GM23338 (cell line): ENCODE results near the gene C4orf36. TPM values are rescaled to one million over a fixed set of nuclear protein-coding genes. Genes with fewer than 3 reads are reported as not detected.

Source experiments
- ATAC-seq: fragments of 200-7000 bp; cut with Tn5 transposase; 3 replicates; pipeline ENCODE4 v1.9.1; 2020
- DNase-seq: peaks from one replicate; pipeline ENCODE4 v3.0.0-alpha.2; 2015; ENCODE audit warnings: low spot score
- H2AFZ ChIP-seq: fragments of 200-600 bp; sonication (generic); 2 replicates; pipeline ENCODE4 v1.8.0; 2016; ENCODE audit warnings: antibody characterized with exemption, mild to moderate bottlenecking, moderate library complexity
- H3F3A ChIP-seq: fragments of 200-600 bp; sonication (generic); replicated peaks from 2 replicates; pipeline ENCODE4 v1.8.0; 2017; ENCODE audit warnings: antibody characterized with exemption, mixed run types, low read depth
- H3K27ac ChIP-seq: fragments of 200-600 bp; sonication (generic); 2 replicates; pipeline ENCODE4 v1.6.1; 2016; ENCODE audit warnings: low read depth
- H3K27me3 ChIP-seq: fragments of 200-600 bp; sonication (generic); 2 replicates; pipeline ENCODE4 v1.8.0; 2016; ENCODE audit warnings: mild to moderate bottlenecking, mixed run types, moderate library complexity; ENCODE audit not compliant: insufficient read depth
- H3K36me3 ChIP-seq: fragments of 200-600 bp; sonication (generic); 2 replicates; pipeline ENCODE4 v1.8.0; 2016; ENCODE audit warnings: mild to moderate bottlenecking; ENCODE audit not compliant: insufficient read depth
- H3K4me1 ChIP-seq: fragments of 200-600 bp; sonication (generic); 2 replicates; pipeline ENCODE4 v1.8.0; 2016; ENCODE audit warnings: mild to moderate bottlenecking, moderate library complexity; ENCODE audit not compliant: insufficient read depth
- H3K4me2 ChIP-seq: fragments of 200-600 bp; sonication (generic); 2 replicates; pipeline ENCODE4 v1.7.1; 2017; ENCODE audit warnings: mixed run types
- H3K4me3 ChIP-seq: fragments of 200-600 bp; sonication (generic); 2 replicates; pipeline ENCODE4 v1.6.1; 2016; ENCODE audit warnings: mixed run types
- H3K79me2 ChIP-seq: fragments of 200-600 bp; sonication (generic); replicated peaks from 2 replicates; pipeline ENCODE4 v1.8.0; 2017; ENCODE audit warnings: mild to moderate bottlenecking; ENCODE audit not compliant: insufficient read depth
- H3K9me2 ChIP-seq: fragments of 200-600 bp; sonication (generic); 2 replicates; pipeline ENCODE4 v1.8.0; 2017; ENCODE audit not compliant: insufficient read depth
- H4K20me1 ChIP-seq: fragments of 200-600 bp; sonication (generic); replicated peaks from 2 replicates; pipeline ENCODE4 v1.8.0; 2017; ENCODE audit warnings: mild to moderate bottlenecking; ENCODE audit not compliant: insufficient read depth
- H3K27ac Mint-ChIP-seq: 2 replicates; pipeline ENCODE4 v1.8.0; 2020; ENCODE audit warnings: inconsistent platforms, mild to moderate bottlenecking, moderate library complexity, mixed read lengths
- H3K27me3 Mint-ChIP-seq: 3 replicates; pipeline ENCODE4 v1.8.0; 2022; ENCODE audit warnings: low read depth, mild to moderate bottlenecking, moderate library complexity, mixed read lengths, inconsistent platforms; ENCODE audit not compliant: insufficient read depth, poor library complexity
- H3K36me3 Mint-ChIP-seq: 3 replicates; pipeline ENCODE4 v1.8.0; 2021; ENCODE audit warnings: low read depth, mild to moderate bottlenecking, inconsistent platforms, moderate library complexity, mixed read lengths
- H3K4me1 Mint-ChIP-seq: 3 replicates; pipeline ENCODE4 v1.8.0; 2020; ENCODE audit warnings: mild to moderate bottlenecking, inconsistent platforms, mixed read lengths
- H3K4me3 Mint-ChIP-seq: 3 replicates; pipeline ENCODE4 v1.8.0; 2021; ENCODE audit warnings: moderate library complexity, mild to moderate bottlenecking, inconsistent platforms, mixed read lengths
- H3K9me3 Mint-ChIP-seq: 3 replicates; pipeline ENCODE4 v1.8.0; 2020; ENCODE audit warnings: moderate library complexity, mild to moderate bottlenecking, inconsistent platforms, mixed read lengths
- CREB1 ChIP-seq: fragments of 250-450 bp; sonication (Bioruptor Pico); IDR thresholded peaks from 2 replicates; pipeline ENCODE4 v1.5.0; 2020; ENCODE audit warnings: low read depth, mild to moderate bottlenecking, moderate library complexity
- EZH2 ChIP-seq: fragments of 200-600 bp; sonication (generic); IDR thresholded peaks from one replicate; pipeline ENCODE4 v1.8.0; 2017; ENCODE audit warnings: antibody characterized with exemption, mild to moderate bottlenecking, low read depth; ENCODE audit not compliant: unreplicated experiment
- EZH2phosphoT487 ChIP-seq: fragments of 200-600 bp; sonication (generic); IDR thresholded peaks from one replicate; pipeline ENCODE4 v1.8.1; 2018; ENCODE audit warnings: antibody characterized with exemption; ENCODE audit not compliant: unreplicated experiment
- JUNB ChIP-seq: IDR thresholded peaks from one replicate; pipeline ENCODE4 v1.6.1; 2016; ENCODE audit warnings: antibody characterized with exemption; ENCODE audit not compliant: unreplicated experiment
- NANOG ChIP-seq: IDR thresholded peaks from 2 replicates; pipeline ENCODE4 v1.6.1; 2016; ENCODE audit warnings: antibody characterized with exemption, borderline replicate concordance
- POLR2AphosphoS5 ChIP-seq: IDR thresholded peaks from 2 replicates; pipeline ENCODE4 v1.6.1; 2016; ENCODE audit warnings: antibody characterized with exemption, low read depth
- STAT1 ChIP-seq: IDR thresholded peaks from one replicate; pipeline ENCODE4 v1.6.1; 2016; ENCODE audit warnings: antibody characterized with exemption; ENCODE audit not compliant: unreplicated experiment
- ZNF114 ChIP-seq: fragments of 250-450 bp; sonication (Bioruptor Pico); IDR thresholded peaks from 2 replicates; pipeline ENCODE4 v1.5.0; 2020; ENCODE audit warnings: mild to moderate bottlenecking, moderate library complexity
- ZNF331 ChIP-seq: fragments of 250-450 bp; sonication (Bioruptor Pico); IDR thresholded peaks from 2 replicates; pipeline ENCODE4 v1.5.0; 2020; ENCODE audit warnings: low read depth, mild to moderate bottlenecking, moderate library complexity
- ZNF462 ChIP-seq: fragments of 250-450 bp; sonication (Bioruptor Pico); IDR thresholded peaks from 2 replicates; pipeline ENCODE4 v1.5.0; 2020; ENCODE audit warnings: mild to moderate bottlenecking, moderate library complexity
- polyA plus RNA-seq: library from polyadenylated mRNA; unstranded; fragments of >200 nt; fragmentation: Nextera tagmentation; extraction: Ambion mirVana; gene quantifications from 2 replicates; pipeline ENCODE4 v1.2.1, GENCODE V29; 2016
- total RNA-seq: library from RNA; depleted of rRNA; stranded (reverse); fragments of >200 nt; shearing (Covaris generic); gene quantifications from 2 replicates; pipeline ENCODE4 v1.2.3, GENCODE V29; 2014
- TF ChIP-seq, protein P1 (sequence below): IDR thresholded peaks from one replicate; pipeline ENCODE4 v1.6.1; 2018; ENCODE audit warnings: antibody characterized with exemption; ENCODE audit not compliant: unreplicated experiment
- TF ChIP-seq, protein P2 (sequence below), 2 experiments: fragments of 200-600 bp in 1 of 2; sonication (generic) in 1 of 2; conservative IDR thresholded peaks; 2 replicates each; pipeline versions ENCODE4 v1.5.1 to v1.6.1; 2016 to 2017; ENCODE audit warnings: antibody characterized with exemption in 2 of 2, low read depth in 2 of 2, mild to moderate bottlenecking in 2 of 2, moderate library complexity in 1 of 2
- TF ChIP-seq, protein P3 (sequence below): IDR thresholded peaks from 2 replicates; pipeline ENCODE4 v1.6.1; 2016; ENCODE audit warnings: antibody characterized with exemption

C4orf36 gene
- total and polyA plus RNA-seq, 2 experiments from 2014 or later, result 1.1 to 1.6 TPM

- no peaks in the 10 kb centered on the region for H3K9me3 Mint-ChIP-seq
- TF ChIP-seq STAT1 (no peak), ZNF114 (no peak), EZH2 (no peak), ZNF462 (CRISPR knock-in tag) (no peak), JUNB (no peak), ZNF331 (CRISPR knock-in tag) (no peak), POLR2AphosphoS5 (no peak), NANOG (no peak), CREB1 (CRISPR knock-in tag) (no peak), EZH2phosphoT487 (no peak)
- TF ChIP-seq, protein P1, sequence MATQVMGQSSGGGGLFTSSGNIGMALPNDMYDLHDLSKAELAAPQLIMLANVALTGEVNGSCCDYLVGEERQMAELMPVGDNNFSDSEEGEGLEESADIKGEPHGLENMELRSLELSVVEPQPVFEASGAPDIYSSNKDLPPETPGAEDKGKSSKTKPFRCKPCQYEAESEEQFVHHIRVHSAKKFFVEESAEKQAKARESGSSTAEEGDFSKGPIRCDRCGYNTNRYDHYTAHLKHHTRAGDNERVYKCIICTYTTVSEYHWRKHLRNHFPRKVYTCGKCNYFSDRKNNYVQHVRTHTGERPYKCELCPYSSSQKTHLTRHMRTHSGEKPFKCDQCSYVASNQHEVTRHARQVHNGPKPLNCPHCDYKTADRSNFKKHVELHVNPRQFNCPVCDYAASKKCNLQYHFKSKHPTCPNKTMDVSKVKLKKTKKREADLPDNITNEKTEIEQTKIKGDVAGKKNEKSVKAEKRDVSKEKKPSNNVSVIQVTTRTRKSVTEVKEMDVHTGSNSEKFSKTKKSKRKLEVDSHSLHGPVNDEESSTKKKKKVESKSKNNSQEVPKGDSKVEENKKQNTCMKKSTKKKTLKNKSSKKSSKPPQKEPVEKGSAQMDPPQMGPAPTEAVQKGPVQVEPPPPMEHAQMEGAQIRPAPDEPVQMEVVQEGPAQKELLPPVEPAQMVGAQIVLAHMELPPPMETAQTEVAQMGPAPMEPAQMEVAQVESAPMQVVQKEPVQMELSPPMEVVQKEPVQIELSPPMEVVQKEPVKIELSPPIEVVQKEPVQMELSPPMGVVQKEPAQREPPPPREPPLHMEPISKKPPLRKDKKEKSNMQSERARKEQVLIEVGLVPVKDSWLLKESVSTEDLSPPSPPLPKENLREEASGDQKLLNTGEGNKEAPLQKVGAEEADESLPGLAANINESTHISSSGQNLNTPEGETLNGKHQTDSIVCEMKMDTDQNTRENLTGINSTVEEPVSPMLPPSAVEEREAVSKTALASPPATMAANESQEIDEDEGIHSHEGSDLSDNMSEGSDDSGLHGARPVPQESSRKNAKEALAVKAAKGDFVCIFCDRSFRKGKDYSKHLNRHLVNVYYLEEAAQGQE, result no peak
- TF ChIP-seq, protein P2, sequence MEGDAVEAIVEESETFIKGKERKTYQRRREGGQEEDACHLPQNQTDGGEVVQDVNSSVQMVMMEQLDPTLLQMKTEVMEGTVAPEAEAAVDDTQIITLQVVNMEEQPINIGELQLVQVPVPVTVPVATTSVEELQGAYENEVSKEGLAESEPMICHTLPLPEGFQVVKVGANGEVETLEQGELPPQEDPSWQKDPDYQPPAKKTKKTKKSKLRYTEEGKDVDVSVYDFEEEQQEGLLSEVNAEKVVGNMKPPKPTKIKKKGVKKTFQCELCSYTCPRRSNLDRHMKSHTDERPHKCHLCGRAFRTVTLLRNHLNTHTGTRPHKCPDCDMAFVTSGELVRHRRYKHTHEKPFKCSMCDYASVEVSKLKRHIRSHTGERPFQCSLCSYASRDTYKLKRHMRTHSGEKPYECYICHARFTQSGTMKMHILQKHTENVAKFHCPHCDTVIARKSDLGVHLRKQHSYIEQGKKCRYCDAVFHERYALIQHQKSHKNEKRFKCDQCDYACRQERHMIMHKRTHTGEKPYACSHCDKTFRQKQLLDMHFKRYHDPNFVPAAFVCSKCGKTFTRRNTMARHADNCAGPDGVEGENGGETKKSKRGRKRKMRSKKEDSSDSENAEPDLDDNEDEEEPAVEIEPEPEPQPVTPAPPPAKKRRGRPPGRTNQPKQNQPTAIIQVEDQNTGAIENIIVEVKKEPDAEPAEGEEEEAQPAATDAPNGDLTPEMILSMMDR (conservative IDR thresholded peaks at IDR 0.05; ENCODE audit: low read depth in 2 of 2), result no peak
- TF ChIP-seq, protein P3, sequence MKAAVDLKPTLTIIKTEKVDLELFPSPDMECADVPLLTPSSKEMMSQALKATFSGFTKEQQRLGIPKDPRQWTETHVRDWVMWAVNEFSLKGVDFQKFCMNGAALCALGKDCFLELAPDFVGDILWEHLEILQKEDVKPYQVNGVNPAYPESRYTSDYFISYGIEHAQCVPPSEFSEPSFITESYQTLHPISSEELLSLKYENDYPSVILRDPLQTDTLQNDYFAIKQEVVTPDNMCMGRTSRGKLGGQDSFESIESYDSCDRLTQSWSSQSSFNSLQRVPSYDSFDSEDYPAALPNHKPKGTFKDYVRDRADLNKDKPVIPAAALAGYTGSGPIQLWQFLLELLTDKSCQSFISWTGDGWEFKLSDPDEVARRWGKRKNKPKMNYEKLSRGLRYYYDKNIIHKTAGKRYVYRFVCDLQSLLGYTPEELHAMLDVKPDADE, result no peak
Observed at GRCh38 chr4:86916392-86916791, 24.2 kb upstream of the C4orf36 start.

More at GRCh38 chr4:86916392-86916791, 24.2 kb upstream of the C4orf36 start:
- H3K4me1 ChIP-seq, result no peaks in the 10 kb centered on the region
- no peak overlapping the region for H3K4me2 ChIP-seq
- no peak for DNase-seq
- H3K4me1 Mint-ChIP-seq, result no peaks in the 10 kb centered on the region
- H3K79me2 ChIP-seq, result no peaks in the 10 kb centered on the region
- no peaks in the 10 kb centered on the region for H3K27me3 ChIP-seq
- H2AFZ ChIP-seq, result no peak overlapping the region
- H3K36me3 ChIP-seq, result no peaks in the 10 kb centered on the region
- H3K27me3 Mint-ChIP-seq, result no peaks in the 10 kb centered on the region
- no peaks in the 10 kb centered on the region for H3K36me3 Mint-ChIP-seq
- H3K4me3 ChIP-seq, result no peak overlapping the region
- ATAC-seq, result no peak
- H3K9me2 ChIP-seq, result 0 out of 2 replicates have a peak, but pooled peaks cover 4% of the 10 kb centered on the region
- no peak overlapping the region for H3K27ac Mint-ChIP-seq
- H3K4me3 Mint-ChIP-seq, result no peak overlapping the region
- H3F3A ChIP-seq, result no peaks in the 10 kb centered on the region
- no peaks in the 10 kb centered on the region for H4K20me1 ChIP-seq
- H3K27ac ChIP-seq, result no peak overlapping the region
